GM12878 (cell line): Measurements from ENCODE around the gene LRRC23. TPM values are rescaled to one million over a fixed set of nuclear protein-coding genes. Genes with fewer than 3 reads are reported as not detected.
A peak's percentile ranks its signal among the peaks of the same experiment; 100 is the strongest.

ENCODE experiments used
- ATF7 ChIP-seq: fragments of 450-650 bp; IDR thresholded peaks from 2 replicates; pipeline ENCODE4 v1.6.1; 2016; ENCODE audit warnings: low read depth, mild to moderate bottlenecking
- BACH1 ChIP-seq: fragments of 450-650 bp; IDR thresholded peaks from 2 replicates; pipeline ENCODE4 v1.6.1; 2017; ENCODE audit warnings: mild to moderate bottlenecking, borderline replicate concordance
- BRCA1 ChIP-seq: IDR thresholded peaks from 2 replicates; pipeline ENCODE4 v1.6.1; 2011; ENCODE audit warnings: low read depth, low read length, improper control_type of control experiment
- CREM ChIP-seq: IDR thresholded peaks from 2 replicates; pipeline ENCODE4 v1.6.1; 2014; ENCODE audit warnings: antibody characterized with exemption, low read depth
- E4F1 ChIP-seq: fragments of 450-650 bp; IDR thresholded peaks from 2 replicates; pipeline ENCODE4 v1.6.1; 2018; ENCODE audit warnings: borderline replicate concordance, mild to moderate bottlenecking; ENCODE audit not compliant: partially characterized antibody
- ELK1 ChIP-seq: IDR thresholded peaks from 2 replicates; pipeline ENCODE4 v1.6.1; 2012; ENCODE audit warnings: low read depth, low read length, improper control_type of control experiment
- EP300 ChIP-seq, 2 experiments: fragments of 150-350 bp in 1 of 2; IDR thresholded peaks; 2 replicates each; pipeline ENCODE4 v1.6.1; 2011 to 2012; ENCODE audit warnings: low read depth in 2 of 2, low read length in 2 of 2, borderline replicate concordance in 1 of 2, improper control_type of control experiment in 1 of 2, inconsistent platforms in 1 of 2; ENCODE audit not compliant: control insufficient read depth in 1 of 2
- ETV6 ChIP-seq, 2 experiments: fragments of 450-650 bp in 1 of 2; IDR thresholded peaks in 1 of 2; conservative IDR thresholded peaks in 1 of 2; 2 replicates each; pipeline ENCODE4 v1.6.1; 2014; ENCODE audit warnings: antibody characterized with exemption in 1 of 2, borderline replicate concordance in 1 of 2, low read depth in 1 of 2, mild to moderate bottlenecking in 1 of 2, moderate library complexity in 1 of 2
- FOXM1 ChIP-seq: IDR thresholded peaks from 2 replicates; pipeline ENCODE4 v1.6.1; 2012; ENCODE audit warnings: low read depth, mild to moderate bottlenecking, inconsistent platforms, low read length, moderate library complexity
- HCFC1 ChIP-seq: fragments of 150-350 bp; IDR thresholded peaks from 2 replicates; pipeline ENCODE4 v1.6.1; 2014; ENCODE audit warnings: low read length
- LARP7 ChIP-seq: fragments of 450-650 bp; IDR thresholded peaks from 2 replicates; pipeline ENCODE4 v1.6.1; 2017; ENCODE audit warnings: mild to moderate bottlenecking
- NFXL1 ChIP-seq: fragments of 450-650 bp; IDR thresholded peaks from 2 replicates; pipeline ENCODE4 v1.6.1; 2017; ENCODE audit warnings: antibody characterized with exemption, mild to moderate bottlenecking, borderline replicate concordance
- NR2C2 ChIP-seq: IDR thresholded peaks from 2 replicates; pipeline ENCODE4 v1.6.1; 2011; ENCODE audit warnings: borderline replicate concordance, low read depth; ENCODE audit not compliant: control insufficient read depth, insufficient read length
- PRDM15 ChIP-seq: fragments of 450-650 bp; formaldehyde crosslinking; IDR thresholded peaks from 2 replicates; pipeline ENCODE4 v1.4.0; 2020; ENCODE audit warnings: mild to moderate bottlenecking, moderate library complexity
- STAT3 ChIP-seq: IDR thresholded peaks from 2 replicates; pipeline ENCODE4 v1.6.1; 2011; ENCODE audit warnings: low read depth, low read length, improper control_type of control experiment
- ZBTB11 ChIP-seq: fragments of 450-650 bp; formaldehyde crosslinking; IDR thresholded peaks from 2 replicates; pipeline ENCODE4 v1.5.0; 2022; ENCODE audit warnings: mild to moderate bottlenecking, missing genetic modification characterization
- ZNF24 ChIP-seq: fragments of 450-650 bp; IDR thresholded peaks from 2 replicates; pipeline ENCODE4 v1.6.1; 2017; ENCODE audit warnings: antibody characterized with exemption, mild to moderate bottlenecking
- ZNF274 ChIP-seq: IDR thresholded peaks from one replicate; pipeline ENCODE4 v1.8.0; 2011; ENCODE audit not compliant: insufficient read length, insufficient read depth
- polyA plus RNA-seq, 11 experiments: library from polyadenylated mRNA; depleted of rRNA in 4 of 11; unstranded in 6 of 11; stranded (reverse) in 5 of 11; fragments of >200 nt; fragmentation: Nextera tagmentation in 4 of 11; fragmentation: Illumina TruSeq in 1 of 11; extraction: Ambion mirVana in 4 of 11; extraction: Trizol in 1 of 11; gene quantifications; 1 replicate in 1 of 11; 2 replicates in 10 of 11; pipeline versions ENCODE4 v1.2.1 to v1.2.3, GENCODE V29; 2011 to 2016; ENCODE audit warnings: inconsistent platforms in 2 of 11, missing spikeins in 2 of 11, low read depth in 1 of 11
- total RNA-seq, 4 experiments: library from RNA; depleted of rRNA in 3 of 4; stranded (reverse); fragments of >200 nt in 3 of 4; fragmentation: Illumina TruSeq in 1 of 4; extraction: Trizol in 1 of 4; gene quantifications; 2 replicates each; pipeline versions ENCODE4 v1.2.1 to v1.2.3, GENCODE V29; 2013 to 2021

LRRC23 gene
- total and polyA plus RNA-seq, 10 of the 15 experiments (the other 5 are each of a cell fraction or from before 2014, with no cell fraction given) = 1.4 to 6.9 (median 3.4) TPM

GRCh38 chr12:6943722-6944380, 39.2 kb downstream of the LRRC23 start, which contains the start of the genes C12orf57 and RNU7-1 (continued):
- TF ChIP-seq FOXM1 (no peak), ATF7 (no peak; the same call in none of the 2 replicates), STAT3 (peak; percentile 93; the same call in 1 of the 2 replicates), PRDM15 (peak; percentile 99), BRCA1 (peak; percentile 33; the same call in 1 of the 2 replicates), ELK1 (peak; percentile 77), BACH1 (peak; percentile 100), LARP7 (peak; percentile 95), ZNF274 (no peak), ZNF24 (peak; percentile 85), ZBTB11 (peak; percentile 76), HCFC1 (peak; percentile 55), CREM (peak; percentile 90), E4F1 (no peak), NFXL1 (no peak), ETV6 (conservative IDR thresholded peaks at IDR 0.05 in 1 of 2, IDR thresholded peaks at IDR 0.05 in 1 of 2; ENCODE audit: borderline replicate concordance in 1 of 2, low read depth in 1 of 2) (peak in 1 of 2 experiments; percentile 82; a peak in 2 of 4 replicates), NR2C2 (no peak), EP300 (IDR thresholded peaks at IDR 0.05; ENCODE audit: borderline replicate concordance in 1 of 2, control insufficient read depth in 1 of 2, low read depth in 2 of 2, low read length in 2 of 2) (peak; percentile 48 to 67; a peak in 3 of 4 replicates)
